Upper lobe of right lung (tissue), 1 donor: ENCODE results near the gene GPR6. TPM values are rescaled to one million over a fixed set of nuclear protein-coding genes. Genes with fewer than 3 reads are reported as not detected.

Source experiments
- ATAC-seq: fragments of 200-7000 bp; cut with Tn5 transposase; one replicate; pipeline ENCODE4 v1.9.1; 2020; ENCODE audit warnings: mild to moderate bottlenecking, moderate library complexity
- DNase-seq: peaks from one replicate; pipeline ENCODE4 v3.0.0-alpha.2; 2020
- H3K27ac ChIP-seq: fragments of 200-600 bp; one replicate; pipeline ENCODE4 v1.8.0; 2022
- H3K27me3 ChIP-seq: fragments of 200-600 bp; one replicate; pipeline ENCODE4 v1.8.0; 2022; ENCODE audit warnings: mild to moderate bottlenecking
- H3K36me3 ChIP-seq: fragments of 200-600 bp; one replicate; pipeline ENCODE4 v1.8.0; 2022
- H3K4me1 ChIP-seq: fragments of 200-600 bp; one replicate; pipeline ENCODE4 v1.8.0; 2022
- H3K4me3 ChIP-seq: fragments of 200-600 bp; one replicate; pipeline ENCODE4 v1.8.0; 2022; ENCODE audit warnings: mild to moderate bottlenecking
- H3K9me3 ChIP-seq: fragments of 200-600 bp; one replicate; pipeline ENCODE4 v1.8.0; 2022
- CTCF ChIP-seq: fragments of 200-600 bp; IDR thresholded peaks from one replicate; pipeline ENCODE4 v1.8.0; 2022; ENCODE audit warnings: antibody characterized with exemption
- intact Hi-C: fragments of 100-400 bp; cut with DNase I; formaldehyde crosslinking; loops from one replicate; pipeline ENCODE4 v1.11.0; 2022
- long read RNA-seq: library from polyadenylated mRNA; unstranded; transcript quantifications from one replicate; pipeline ENCODE4 v2.0.0, GENCODE V29; 2021
- total RNA-seq: library from RNA; stranded (reverse); fragmentation: NEBNext Ultra II Directional; extraction: Animal tissue kit (Norgen Biotek cat#: 25700); gene quantifications from one replicate; pipeline ENCODE4 v1.2.1, GENCODE V29; 2021
- donor health status: DM: no; HTN: yes; CAD: no; lungs with severe emphysema.

GPR6 gene
- not detected for total RNA-seq
- long read RNA-seq, result 0 reads

- Histone ChIP-seq H3K27me3 (peaks cover 36% of the 10 kb centered on the region), H3K4me3 (no peak within 1 kb of the TSS), H3K4me1 (no peaks in the 10 kb centered on the region), H3K27ac (no peak within 1 kb of the TSS), H3K36me3 (no peaks in the 10 kb centered on the region), H3K9me3 (no peaks in the 10 kb centered on the region)
- intact Hi-C loops, result no loop called here
- TF ChIP-seq CTCF, result no peak
- DNase-seq (peak; percentile 83), ATAC-seq (peak; percentile 80)
Observed at GRCh38 chr6:109978174-109979032, at the start of gene GPR6. TSS of gene GPR6 (plus strand) at chr6:109978311. CDS start at chr6:109979113, 802 bp downstream.

- DNase-seq, result no peak
- no peak overlapping the region for H3K27ac ChIP-seq
- H3K36me3 ChIP-seq, result no peaks in the 10 kb centered on the region
- no peaks in the 10 kb centered on the region for H3K27me3 ChIP-seq
- no peak for TF ChIP-seq CTCF
- H3K9me3 ChIP-seq, result no peaks in the 10 kb centered on the region
- no peaks in the 10 kb centered on the region for H3K4me1 ChIP-seq
- intact Hi-C loops, result no loop called here
- ATAC-seq, result no peak
- no peak overlapping the region for H3K4me3 ChIP-seq
Observed at GRCh38 chr6:109934293-109934692, 43.8 kb upstream of the GPR6 start.

- no peak overlapping the region for H3K4me3 ChIP-seq
- H3K27me3 ChIP-seq, result no peaks in the 10 kb centered on the region
- intact Hi-C loops, result no loop called here
- no peak overlapping the region for H3K27ac ChIP-seq
- TF ChIP-seq CTCF, result no peak
- no peaks in the 10 kb centered on the region for H3K9me3 ChIP-seq
- ATAC-seq (no peak), DNase-seq (no peak)
- no peaks in the 10 kb centered on the region for H3K4me1 ChIP-seq
- no peaks in the 10 kb centered on the region for H3K36me3 ChIP-seq
Observed at GRCh38 chr6:109939654-109940053, 38.5 kb upstream of the GPR6 start.

- no peak overlapping the region for H3K27ac ChIP-seq
- no peak overlapping the region for H3K4me3 ChIP-seq
- no peaks in the 10 kb centered on the region for H3K36me3 ChIP-seq
- no peaks in the 10 kb centered on the region for H3K9me3 ChIP-seq
- peak; percentile 37 for ATAC-seq
- no peaks in the 10 kb centered on the region for H3K27me3 ChIP-seq
- intact Hi-C loops, result no loop called here
- no peak for TF ChIP-seq CTCF
- no peak for DNase-seq
- H3K4me1 ChIP-seq, result no peaks in the 10 kb centered on the region
Observed at GRCh38 chr6:109944448-109944847, 33.7 kb upstream of the GPR6 start.

GRCh38 chr6:109945091-109945490 is 33.0 kb upstream of the GPR6 start:
- Histone ChIP-seq H3K9me3 (no peaks in the 10 kb centered on the region), H3K27ac (no peak overlapping the region), H3K36me3 (no peaks in the 10 kb centered on the region), H3K27me3 (no peaks in the 10 kb centered on the region), H3K4me3 (no peak overlapping the region), H3K4me1 (no peaks in the 10 kb centered on the region)
- TF ChIP-seq CTCF, result no peak
- intact Hi-C loops, result no loop called here
- no peak for ATAC-seq
- no peak for DNase-seq
